ENCODE data around the gene SLC37A4. TPM values are rescaled to one million over a fixed set of nuclear protein-coding genes. Genes with fewer than 3 reads are reported as not detected.

SLC37A4 gene
- total and polyA plus RNA-seq, 2 of the 8 experiments (the other 6 are each of a cell fraction or from before 2014, with no cell fraction given): 35.1 to 91.9 TPM

GRCh38 chr11:118997627-118998387, 32.9 kb downstream of the SLC37A4 start, which contains the start of gene CENATAC (continued):
- TF ChIP-seq CEBPB (IDR thresholded peaks at IDR 0.05; ENCODE audit: low read depth, low read length) (no peak), NANOG (IDR thresholded peaks at IDR 0.05; ENCODE audit: insufficient read depth, low read depth, low read length, poor library complexity, severe bottlenecking) (no peak), ASH2L (IDR thresholded peaks at IDR 0.05; ENCODE audit: low read length) (peak; percentile 75), MAFK (IDR thresholded peaks at IDR 0.05; ENCODE audit: low read depth, low read length) (no peak), EGR1 (IDR thresholded peaks at IDR 0.05; ENCODE audit: borderline replicate concordance, low read depth, low read length) (no peak), BRCA1 (IDR thresholded peaks at IDR 0.05; ENCODE audit: low read depth, low read length) (no peak), TBP (IDR thresholded peaks at IDR 0.05; ENCODE audit: low read depth, low read length) (peak; percentile 43), MAX (IDR thresholded peaks at IDR 0.05) (peak; percentile 97), RFX5 (IDR thresholded peaks at IDR 0.05; ENCODE audit: borderline replicate concordance, low read depth, low read length) (no peak), RNF2 (IDR thresholded peaks at IDR 0.05; ENCODE audit: borderline replicate concordance, low read depth, low read length, missing control alignments, poor library complexity, severe bottlenecking) (no peak), RAD21 (IDR thresholded peaks at IDR 0.05 in 1 of 2, conservative IDR thresholded peaks at IDR 0.05 in 1 of 2; ENCODE audit: low read depth in 2 of 2, low read length in 2 of 2) (no peak), POU5F1 (IDR thresholded peaks at IDR 0.05; ENCODE audit: low read depth, low read length) (no peak), KDM5A (IDR thresholded peaks at IDR 0.05; ENCODE audit: low read length) (no peak), YY1 (IDR thresholded peaks at IDR 0.05; ENCODE audit: low read depth, low read length) (peak; percentile 85), SAP30 (IDR thresholded peaks at IDR 0.05; ENCODE audit: insufficient read depth, insufficient replicate concordance, low read length) (peak; percentile 46)
